ENCODE results near the gene ATL2. TPM values are rescaled to one million over a fixed set of nuclear protein-coding genes. Genes with fewer than 3 reads are reported as not detected.

The ATL2 gene
- total RNA-seq, 1 experiment from 2014 or later: 119 TPM

DNA sequence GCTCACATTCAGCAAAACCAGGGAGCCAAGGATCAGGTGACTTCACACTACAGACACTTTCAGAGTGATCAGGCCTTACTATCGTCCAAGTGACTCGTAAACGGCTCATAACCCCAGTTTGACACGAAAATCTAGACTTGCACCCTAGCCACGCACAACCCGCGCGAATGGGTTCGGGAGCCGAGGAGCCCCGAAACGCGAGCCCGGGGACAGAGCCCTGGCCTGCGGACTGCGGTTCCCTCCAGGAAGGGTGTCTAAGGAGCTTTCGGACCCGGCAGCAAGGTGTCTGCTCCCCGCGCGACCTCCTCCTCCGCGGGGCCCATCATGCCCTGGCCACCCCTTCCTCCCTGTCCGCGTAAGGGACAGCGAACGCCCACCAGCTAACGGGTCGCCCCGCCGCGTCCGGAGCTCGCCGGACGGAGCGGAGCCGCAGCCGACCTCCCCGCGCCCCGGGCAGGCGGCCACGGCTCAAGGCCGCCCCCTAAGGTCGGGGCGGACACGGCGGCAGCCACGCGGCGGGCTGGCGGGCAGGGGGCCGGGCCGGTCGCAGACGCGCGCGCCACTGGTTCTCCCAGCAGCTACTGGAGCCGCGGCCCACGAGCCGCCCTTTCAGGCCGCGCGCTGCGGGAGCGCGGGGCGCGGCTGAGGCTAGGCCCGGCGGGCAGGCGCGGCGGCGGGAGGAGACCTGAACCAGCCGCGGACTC lies 575 bp downstream of the ATL2 start:
- H3K36me3 ChIP-seq (replicated peaks; ENCODE audit: control insufficient read depth, insufficient read depth, low read length): no peaks in the 10 kb centered on the region
- H3K4me3 ChIP-seq (ENCODE audit: insufficient read depth, low read depth, low read length): peak overlapping the region; percentile 99
- DNase-seq: peak; percentile 92
- no peaks in the 10 kb centered on the region for H3K27me3 ChIP-seq (ENCODE audit: control insufficient read depth, insufficient read depth, low read length)

DNA sequence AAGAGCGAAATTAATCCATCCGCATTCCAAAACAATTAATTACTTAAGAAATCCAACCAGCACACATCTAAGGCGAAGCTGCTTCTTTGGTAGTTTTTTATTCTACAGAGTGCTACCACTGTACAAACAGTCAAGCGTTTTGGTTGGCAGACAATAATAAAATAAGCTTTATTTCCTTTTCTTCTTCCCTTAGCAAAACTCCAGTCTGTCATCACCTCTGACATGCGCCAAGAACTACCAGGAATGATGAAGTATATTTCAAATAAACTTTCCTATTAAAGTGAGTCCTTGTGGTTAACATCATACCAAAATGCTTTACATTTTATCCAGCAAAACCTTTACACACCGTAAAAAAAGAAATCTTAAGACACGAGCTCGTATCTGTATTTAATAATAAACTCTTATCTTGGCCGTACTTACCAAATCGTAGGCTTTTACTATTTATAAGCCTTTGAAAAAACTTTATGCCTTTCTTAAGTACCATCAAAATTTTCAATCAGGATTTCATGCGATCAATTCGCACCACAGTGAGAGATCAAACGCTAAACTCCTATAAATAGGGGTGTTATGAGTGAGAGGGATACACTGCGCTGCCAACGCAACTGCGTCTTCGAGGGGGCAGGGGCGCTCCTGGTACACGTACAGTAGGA lies 1.3 kb downstream of the ATL2 start:
- no peak for DNase-seq
- Histone ChIP-seq H3K27me3 (ENCODE audit: control insufficient read depth, insufficient read depth, low read length) (no peaks in the 10 kb centered on the region), H3K36me3 (replicated peaks; ENCODE audit: control insufficient read depth, insufficient read depth, low read length) (no peaks in the 10 kb centered on the region), H3K4me3 (ENCODE audit: insufficient read depth, low read depth, low read length) (peak overlapping the region; percentile 99)

DNA sequence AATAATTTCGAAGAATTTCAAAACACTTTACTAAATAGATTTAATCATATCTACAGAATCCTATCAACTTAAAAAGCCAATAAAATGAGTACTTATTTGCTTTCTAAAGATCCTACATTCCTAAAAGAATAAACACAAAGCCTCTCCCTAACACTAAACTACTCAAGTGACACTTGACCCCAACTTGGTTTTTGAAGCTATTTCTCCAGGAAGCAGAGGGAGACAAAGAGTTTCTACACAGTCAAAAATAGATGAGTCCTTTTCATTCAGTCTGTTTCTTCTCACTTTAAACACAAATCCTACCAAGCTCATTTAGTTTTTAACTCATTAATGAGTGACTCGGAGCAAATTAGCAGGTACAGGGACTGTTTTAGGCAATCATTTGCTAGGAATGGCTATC lies 2.1 kb downstream of the ATL2 start:
- DNase-seq: no peak
- Histone ChIP-seq H3K36me3 (replicated peaks; ENCODE audit: control insufficient read depth, insufficient read depth, low read length) (no peaks in the 10 kb centered on the region), H3K4me3 (ENCODE audit: insufficient read depth, low read depth, low read length) (peak overlapping the region; percentile 11; the same call in 1 of the 2 replicates), H3K27me3 (ENCODE audit: control insufficient read depth, insufficient read depth, low read length) (no peaks in the 10 kb centered on the region)

DNA sequence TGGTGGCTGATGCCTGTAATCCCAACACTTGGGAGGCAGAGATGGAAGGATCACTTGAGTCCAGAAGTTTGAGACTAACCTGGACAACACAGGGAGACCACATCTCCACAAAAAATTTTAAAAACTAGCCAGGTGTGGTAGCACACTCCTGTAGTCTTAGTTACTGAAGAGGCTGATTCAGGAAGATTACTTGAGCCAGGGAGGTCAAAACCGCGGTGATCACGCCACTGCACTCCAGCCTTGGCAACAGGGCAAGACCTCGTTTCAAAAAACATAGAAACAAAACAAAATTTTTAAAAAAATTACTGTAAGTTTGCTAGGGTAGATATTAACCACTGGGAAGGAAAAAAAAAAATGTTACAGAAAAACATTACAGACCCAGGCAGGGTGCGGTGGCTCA lies 5.8 kb downstream of the ATL2 start:
- no peak overlapping the region for H3K4me3 ChIP-seq (ENCODE audit: insufficient read depth, low read depth, low read length)
- no peak for DNase-seq
- H3K36me3 ChIP-seq (replicated peaks; ENCODE audit: control insufficient read depth, insufficient read depth, low read length): no peaks in the 10 kb centered on the region
- no peaks in the 10 kb centered on the region for H3K27me3 ChIP-seq (ENCODE audit: control insufficient read depth, insufficient read depth, low read length)

DNA sequence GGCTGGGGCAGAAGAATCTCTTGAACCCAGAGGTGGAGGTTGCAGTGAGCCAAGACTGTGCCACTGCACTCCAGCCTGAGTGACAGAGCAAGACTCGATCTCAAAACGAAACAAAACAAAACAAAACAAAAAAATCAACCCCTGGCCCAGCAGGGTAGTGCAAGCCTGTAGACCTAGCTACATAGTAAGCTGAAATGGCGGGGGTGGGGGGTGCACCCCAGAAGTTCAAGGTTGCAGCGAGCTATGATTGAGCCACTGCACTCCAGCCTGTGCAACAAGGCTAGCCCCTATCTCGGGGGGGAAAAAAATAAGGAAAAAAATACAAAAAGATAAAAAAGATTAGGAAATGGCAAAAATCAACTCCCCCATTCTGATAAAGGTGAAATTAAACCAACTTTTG lies 6.4 kb downstream of the ATL2 start:
- Histone ChIP-seq H3K36me3 (replicated peaks; ENCODE audit: control insufficient read depth, insufficient read depth, low read length) (no peaks in the 10 kb centered on the region), H3K4me3 (ENCODE audit: insufficient read depth, low read depth, low read length) (no peak overlapping the region), H3K27me3 (ENCODE audit: control insufficient read depth, insufficient read depth, low read length) (no peaks in the 10 kb centered on the region)
- no peak for DNase-seq

DNA sequence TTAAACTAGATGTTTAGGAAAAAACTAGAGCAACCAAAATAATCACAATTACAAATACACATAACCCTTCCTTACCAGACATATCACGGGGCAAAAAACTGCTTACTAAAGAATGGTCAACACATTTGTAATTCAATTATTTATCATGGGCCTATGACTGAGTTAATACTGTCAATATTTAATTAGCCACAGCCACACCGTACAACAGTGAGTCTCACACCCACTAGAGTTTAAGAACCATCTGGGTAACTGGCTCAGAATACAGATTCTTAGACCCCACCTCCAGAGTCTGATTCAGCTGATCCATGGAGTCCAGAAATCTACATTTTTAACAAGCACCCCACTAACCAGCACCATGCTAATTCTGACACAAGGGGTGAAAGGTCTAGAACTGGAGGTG lies 14.8 kb downstream of the ATL2 start:
- DNase-seq: no peak
- H3K36me3 ChIP-seq (replicated peaks; ENCODE audit: control insufficient read depth, insufficient read depth, low read length): no peaks in the 10 kb centered on the region
- no peak overlapping the region for H3K4me3 ChIP-seq (ENCODE audit: insufficient read depth, low read depth, low read length)
- no peaks in the 10 kb centered on the region for H3K27me3 ChIP-seq (ENCODE audit: control insufficient read depth, insufficient read depth, low read length)

DNA sequence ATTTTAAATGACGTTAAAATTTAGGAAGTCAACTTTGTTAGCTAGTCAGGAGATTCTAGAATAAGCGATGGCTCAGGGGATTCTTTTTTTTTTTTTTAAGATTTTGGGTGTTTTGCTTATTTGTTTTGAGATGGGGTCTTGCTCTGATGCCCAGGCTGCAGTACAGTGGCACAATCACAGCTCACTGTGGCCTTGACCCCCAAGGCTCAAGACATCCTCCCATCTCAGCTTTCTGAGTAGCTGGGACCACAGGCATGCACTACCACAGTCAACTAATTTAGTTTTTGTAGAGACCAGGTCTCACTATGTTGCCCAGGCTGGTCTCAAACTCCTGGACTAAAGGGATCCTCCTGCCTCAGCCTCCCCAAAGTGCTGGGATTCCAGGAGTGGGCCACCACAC lies 16.9 kb downstream of the ATL2 start:
- H3K4me3 ChIP-seq (ENCODE audit: insufficient read depth, low read depth, low read length): no peak overlapping the region
- DNase-seq: no peak
- no peaks in the 10 kb centered on the region for H3K27me3 ChIP-seq (ENCODE audit: control insufficient read depth, insufficient read depth, low read length)
- H3K36me3 ChIP-seq (replicated peaks; ENCODE audit: control insufficient read depth, insufficient read depth, low read length): no peaks in the 10 kb centered on the region

DNA sequence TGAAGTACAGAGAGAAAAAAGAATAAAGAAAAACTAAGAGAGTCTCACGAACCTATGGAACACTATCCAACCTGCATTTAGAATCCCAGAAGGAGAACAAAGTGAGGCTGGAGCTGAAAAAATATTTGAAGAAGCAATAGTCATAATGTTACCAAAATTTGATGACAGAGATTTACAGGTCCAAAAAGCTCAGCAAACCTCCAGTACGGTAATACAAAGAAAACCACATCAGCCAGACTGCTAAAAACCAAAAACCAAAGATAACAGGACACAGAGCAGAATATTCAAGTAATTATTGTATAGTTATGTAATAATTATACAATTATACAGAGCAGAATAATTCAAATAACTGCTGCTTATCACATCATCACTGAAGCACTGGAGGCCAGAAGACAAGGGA lies 23.7 kb downstream of the ATL2 start:
- Histone ChIP-seq H3K27me3 (ENCODE audit: control insufficient read depth, insufficient read depth, low read length) (no peaks in the 10 kb centered on the region), H3K36me3 (replicated peaks; ENCODE audit: control insufficient read depth, insufficient read depth, low read length) (no peaks in the 10 kb centered on the region), H3K4me3 (ENCODE audit: insufficient read depth, low read depth, low read length) (no peak overlapping the region)
- DNase-seq: no peak

DNA sequence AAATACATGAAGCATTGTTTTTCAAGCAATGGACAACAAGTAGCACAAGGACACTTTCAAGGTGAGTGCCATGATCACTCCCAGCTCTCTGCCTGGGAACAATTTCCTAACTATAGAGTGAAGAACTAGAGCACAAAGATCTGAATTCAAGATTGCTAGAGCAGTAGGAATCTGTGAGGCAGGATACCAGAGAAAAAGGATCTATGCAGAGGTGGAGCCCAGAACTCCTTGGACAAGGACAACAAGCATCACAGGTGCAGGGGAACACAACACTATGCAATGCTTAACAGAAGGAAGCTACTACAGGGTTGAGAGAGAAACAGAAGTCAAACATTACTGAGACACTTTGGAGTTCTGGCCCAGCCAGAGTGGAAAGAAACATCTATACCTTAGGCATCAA lies 24.7 kb downstream of the ATL2 start:
- Histone ChIP-seq H3K27me3 (ENCODE audit: control insufficient read depth, insufficient read depth, low read length) (no peaks in the 10 kb centered on the region), H3K36me3 (replicated peaks; ENCODE audit: control insufficient read depth, insufficient read depth, low read length) (no peaks in the 10 kb centered on the region), H3K4me3 (ENCODE audit: insufficient read depth, low read depth, low read length) (no peak overlapping the region)
- no peak for DNase-seq

DNA sequence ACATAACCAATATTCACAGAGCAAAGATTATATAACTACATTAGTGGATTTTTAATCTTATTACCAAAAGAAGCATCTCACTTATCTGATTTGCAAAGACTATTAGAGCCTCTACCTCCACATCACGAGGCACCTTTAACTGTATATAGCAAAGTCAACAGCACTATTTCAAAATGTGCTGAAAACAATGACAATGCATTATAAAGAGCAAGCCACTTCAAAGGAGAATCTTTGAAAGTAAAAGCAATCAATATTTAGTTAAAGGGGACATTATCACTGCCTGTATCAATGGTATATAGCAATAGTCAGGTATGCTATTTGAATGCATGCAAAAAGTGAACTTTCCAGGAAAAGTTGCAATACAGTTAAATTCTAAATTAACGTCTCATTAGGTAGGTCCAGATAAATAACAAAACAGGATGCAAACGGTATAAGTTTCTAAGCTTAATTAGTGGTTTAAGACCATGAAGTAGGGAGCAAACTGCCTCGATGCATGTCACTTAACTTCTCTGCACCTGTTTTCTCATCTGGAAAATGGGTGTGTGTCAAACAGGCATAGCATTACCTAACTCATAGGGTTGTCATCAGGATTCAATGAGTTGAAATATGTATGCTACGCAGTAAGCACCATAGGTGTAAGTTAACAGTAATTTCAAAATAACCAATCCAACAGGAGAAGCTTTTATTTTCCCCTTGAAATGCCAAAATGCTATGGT lies 31.6 kb downstream of the ATL2 start:
- Histone ChIP-seq H3K4me3 (ENCODE audit: insufficient read depth, low read depth, low read length) (no peak overlapping the region), H3K36me3 (replicated peaks; ENCODE audit: control insufficient read depth, insufficient read depth, low read length) (peaks cover 4% of the 10 kb centered on the region), H3K27me3 (ENCODE audit: control insufficient read depth, insufficient read depth, low read length) (no peaks in the 10 kb centered on the region)
- no peak for DNase-seq

DNA sequence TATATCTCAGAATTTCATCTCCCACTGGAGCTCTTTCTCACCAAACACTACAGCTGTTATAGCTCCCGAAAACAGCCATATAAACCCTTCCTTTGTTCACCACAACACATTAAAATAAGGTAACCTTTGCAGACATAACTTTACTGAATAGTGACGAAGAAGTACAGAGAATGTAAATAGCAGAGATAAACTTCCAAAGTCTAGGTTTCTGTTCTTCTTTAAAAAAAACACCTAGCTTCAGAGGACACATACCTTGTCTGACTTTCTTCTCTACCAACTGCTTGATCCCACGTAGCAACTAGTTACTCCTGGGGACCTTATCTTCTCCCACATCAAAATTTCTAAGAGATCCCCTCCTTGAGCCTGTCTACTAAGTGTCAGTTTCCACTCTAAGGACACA lies 32.3 kb downstream of the ATL2 start:
- Histone ChIP-seq H3K36me3 (replicated peaks; ENCODE audit: control insufficient read depth, insufficient read depth, low read length) (peaks cover 4% of the 10 kb centered on the region), H3K27me3 (ENCODE audit: control insufficient read depth, insufficient read depth, low read length) (no peaks in the 10 kb centered on the region), H3K4me3 (ENCODE audit: insufficient read depth, low read depth, low read length) (no peak overlapping the region)
- DNase-seq: no peak

DNA sequence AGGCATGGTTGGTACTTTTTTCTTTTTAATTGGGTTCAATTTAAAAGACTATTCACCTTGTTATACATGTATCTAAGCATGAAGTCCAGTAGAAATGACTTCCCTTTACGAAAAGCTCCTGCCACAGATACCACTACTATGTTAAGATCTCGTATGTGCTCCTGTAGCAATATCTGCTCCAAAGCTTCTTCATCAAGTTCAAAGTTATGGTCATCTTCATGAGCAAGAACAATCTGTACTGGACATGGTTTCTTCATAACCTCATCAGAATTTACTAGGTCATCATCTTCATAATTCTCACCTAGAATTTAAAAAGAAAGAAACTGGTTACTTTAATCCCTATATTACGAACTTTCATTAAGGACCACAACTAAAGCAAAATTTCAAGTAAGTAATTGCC lies 33.9 kb downstream of the ATL2 start:
- DNase-seq: no peak
- peaks cover 4% of the 10 kb centered on the region for H3K36me3 ChIP-seq (replicated peaks; ENCODE audit: control insufficient read depth, insufficient read depth, low read length)
- no peak overlapping the region for H3K4me3 ChIP-seq (ENCODE audit: insufficient read depth, low read depth, low read length)
- no peaks in the 10 kb centered on the region for H3K27me3 ChIP-seq (ENCODE audit: control insufficient read depth, insufficient read depth, low read length)

DNA sequence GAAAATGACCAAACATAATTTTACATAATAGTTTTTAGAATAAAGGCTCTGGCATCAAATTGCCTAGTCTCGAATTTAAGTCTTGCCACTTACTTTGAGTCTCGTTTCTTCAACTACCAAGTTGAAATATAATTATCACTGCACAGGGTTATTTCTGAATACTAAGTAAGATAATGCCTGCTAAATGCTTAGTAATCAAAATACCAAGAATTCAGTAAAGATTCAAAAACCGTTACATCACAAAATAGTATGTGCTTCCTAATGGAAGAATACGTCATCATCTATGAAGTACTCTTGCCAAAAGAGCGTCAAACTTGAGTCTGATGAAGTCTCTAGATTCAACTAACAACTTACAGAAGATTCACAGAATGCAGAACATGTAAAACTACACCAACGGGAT lies 40.5 kb downstream of the ATL2 start:
- no peak for DNase-seq
- 0 out of 2 replicates have a peak, but pooled peaks cover 1% of the 10 kb centered on the region for H3K36me3 ChIP-seq (replicated peaks; ENCODE audit: control insufficient read depth, insufficient read depth, low read length)
- no peaks in the 10 kb centered on the region for H3K27me3 ChIP-seq (ENCODE audit: control insufficient read depth, insufficient read depth, low read length)
- no peak overlapping the region for H3K4me3 ChIP-seq (ENCODE audit: insufficient read depth, low read depth, low read length)

DNA sequence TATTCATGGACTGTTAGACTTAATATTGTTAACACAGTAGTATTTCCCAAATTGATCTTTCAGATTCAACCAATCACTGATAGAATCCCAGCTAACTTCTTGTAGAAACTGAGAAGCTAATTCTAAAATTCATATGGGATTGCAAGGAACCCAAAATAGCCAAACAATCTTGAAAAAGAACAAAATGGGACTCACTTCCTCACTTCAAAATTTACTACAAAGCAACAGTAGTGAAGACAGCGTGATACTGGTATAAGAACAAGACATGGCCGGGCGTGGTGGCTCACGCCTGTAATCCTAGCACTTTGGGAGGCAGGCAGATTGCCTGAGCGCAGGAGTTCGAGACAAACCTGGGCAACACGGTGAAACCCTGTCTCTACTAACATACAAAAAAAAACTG lies 46.3 kb downstream of the ATL2 start:
- no peak for DNase-seq
- H3K36me3 ChIP-seq (replicated peaks; ENCODE audit: control insufficient read depth, insufficient read depth, low read length): 0 out of 2 replicates have a peak, but pooled peaks cover 1% of the 10 kb centered on the region

DNA sequence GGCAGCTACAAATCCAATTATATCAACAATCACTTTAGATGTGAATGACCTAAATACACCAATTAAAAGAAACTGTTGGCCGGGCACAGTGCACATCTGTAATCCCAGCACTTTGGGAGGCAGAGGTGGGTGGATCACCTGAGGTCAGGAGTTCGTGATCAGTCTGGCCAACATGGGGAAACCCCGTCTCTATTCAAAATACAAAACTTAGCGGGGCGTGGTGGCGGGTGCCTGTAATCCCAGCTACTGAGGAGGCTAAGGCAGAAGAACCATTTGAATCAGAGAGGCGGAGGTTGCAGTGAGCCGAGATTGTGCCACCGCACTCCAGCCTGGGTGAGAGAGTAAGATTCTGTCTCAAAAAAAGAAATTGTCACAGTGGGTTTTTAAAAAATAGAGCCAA lies 49.5 kb downstream of the ATL2 start:
- DNase-seq: no peak
- no peaks in the 10 kb centered on the region for H3K27me3 ChIP-seq (ENCODE audit: control insufficient read depth, insufficient read depth, low read length)
- H3K36me3 ChIP-seq (replicated peaks; ENCODE audit: control insufficient read depth, insufficient read depth, low read length): no peaks in the 10 kb centered on the region
- no peak overlapping the region for H3K4me3 ChIP-seq (ENCODE audit: insufficient read depth, low read depth, low read length)

More for the DNA sequence above, 46.3 kb downstream of the ATL2 start:
- Histone ChIP-seq H3K4me3 (ENCODE audit: insufficient read depth, low read depth, low read length) (no peak overlapping the region), H3K27me3 (ENCODE audit: control insufficient read depth, insufficient read depth, low read length) (no peaks in the 10 kb centered on the region)
